ENCODE measurements around the gene IER2. TPM values are rescaled to one million over a fixed set of nuclear protein-coding genes. Genes with fewer than 3 reads are reported as not detected.

The IER2 gene
- total and polyA plus RNA-seq, 9 of the 15 experiments (the other 6 are each of a cell fraction or from before 2014, with no cell fraction given): 4.5 to 205 (median 23.7) TPM

- 0 out of 2 replicates have a peak, but pooled peaks have one; percentile 32 for TF ChIP-seq CREB5 (CRISPR knock-in tag; IDR thresholded peaks at IDR 0.05)
- TF ChIP-seq NFRKB (IDR thresholded peaks at IDR 0.05; ENCODE audit: low read depth): peak; percentile 55
- TF ChIP-seq ZNF57 (CRISPR knock-in tag; IDR thresholded peaks at IDR 0.05): no peak
- TF ChIP-seq PKNOX1 (IDR thresholded peaks at IDR 0.05): peak; percentile 56; the same call in 1 of the 2 replicates
- TF ChIP-seq DIDO1 (tag; IDR thresholded peaks at IDR 0.05; ENCODE audit: low read depth): 0 out of 2 replicates have a peak, but pooled peaks have one; percentile 33
- TF ChIP-seq HNRNPLL (IDR thresholded peaks at IDR 0.05; ENCODE audit: low read depth, low read length, poor library complexity, severe bottlenecking): no peak
- TF ChIP-seq ETS1 (conservative IDR thresholded peaks at IDR 0.05; ENCODE audit: control insufficient read depth, low read depth, low read length): no peak
- TF ChIP-seq ZNF12 (CRISPR knock-in tag; IDR thresholded peaks at IDR 0.05): no peak
- TF ChIP-seq TOE1 (IDR thresholded peaks at IDR 0.05; ENCODE audit: borderline replicate concordance): peak; percentile 23; the same call in 1 of the 2 replicates
- TF ChIP-seq TOE1 (CRISPR knock-in tag; IDR thresholded peaks at IDR 0.05; ENCODE audit: borderline replicate concordance, low read depth): no peak
- TF ChIP-seq SMARCA4 (IDR thresholded peaks at IDR 0.05): 0 out of 2 replicates have a peak, but pooled peaks have one; percentile 29
- peak in 1 of 2 experiments; percentile 49; a peak in 1 of 4 replicates for TF ChIP-seq SRF (CRISPR knock-in tag; IDR thresholded peaks at IDR 0.05)
- TF ChIP-seq PHF20 (IDR thresholded peaks at IDR 0.05; ENCODE audit: partially characterized antibody): peak; percentile 45
- peak; percentile 89; the same call in 1 of the 2 replicates for TF ChIP-seq ZBTB7A (IDR thresholded peaks at IDR 0.05; ENCODE audit: borderline replicate concordance, control insufficient read depth, low read depth, low read length)
- no peak for TF ChIP-seq RUNX1 (IDR thresholded peaks at IDR 0.05; ENCODE audit: low read depth)
- TF ChIP-seq ELF2 (CRISPR knock-in tag; IDR thresholded peaks at IDR 0.05): peak; percentile 91
- peak; percentile 80 for TF ChIP-seq ZBTB2 (IDR thresholded peaks at IDR 0.05)
- TF ChIP-seq TARDBP (IDR thresholded peaks at IDR 0.05): 0 out of 2 replicates have a peak, but pooled peaks have one; percentile 52
- TF ChIP-seq SAP30 (IDR thresholded peaks at IDR 0.05; ENCODE audit: borderline replicate concordance, insufficient read depth, low read depth, low read length, poor library complexity, severe bottlenecking): peak; percentile 52
Observed at GRCh38 chr19:13164343-13165161, 14.3 kb downstream of the IER2 start (continued).
